MCF 10A (cell line): Measurements from ENCODE around the gene ST6GAL1. TPM values are rescaled to one million over a fixed set of nuclear protein-coding genes. Genes with fewer than 3 reads are reported as not detected.

Source experiments
- BruUV-seq: library from RNA; stranded (reverse); fragments of 400-500 nt; replicated peaks from 2 replicates; lab custom pipeline; 2021; lab: Mats Ljungman, UMichigan
- CTCF ChIA-PET: fragments of 300-600 bp; sonication (Branson Sonifier 250); formaldehyde crosslinking; extraction: SDS; loops from one replicate; lab custom pipeline; 2021; ENCODE audit warnings: antibody characterized with exemption, inconsistent platforms; lab: Yijun Ruan, JAX
- POLR2A ChIA-PET: fragments of 300-600, 350-650 bp; sonication (Branson Sonifier 250); formaldehyde crosslinking; extraction: SDS; loops from one replicate; lab custom pipeline; 2020; ENCODE audit warnings: antibody characterized with exemption, inconsistent platforms; lab: Yijun Ruan, JAX
- DNase-seq: peaks from one replicate; pipeline ENCODE4 v3.0.0-alpha.2; 2018; ENCODE audit not compliant: unreplicated experiment
- H3K27ac Mint-ChIP-seq: one replicate; pipeline ENCODE4 v1.8.0; 2022; ENCODE audit warnings: mild to moderate bottlenecking, low read depth, mixed read lengths; ENCODE audit not compliant: unreplicated experiment
- H3K27me3 Mint-ChIP-seq: one replicate; pipeline ENCODE4 v1.8.0; 2022; ENCODE audit warnings: mixed read lengths; ENCODE audit not compliant: insufficient read depth, unreplicated experiment
- H3K36me3 Mint-ChIP-seq: one replicate; pipeline ENCODE4 v1.8.0; 2022; ENCODE audit warnings: mild to moderate bottlenecking, moderate library complexity, mixed read lengths; ENCODE audit not compliant: insufficient read depth, unreplicated experiment
- H3K4me1 Mint-ChIP-seq: one replicate; pipeline ENCODE4 v1.8.0; 2022; ENCODE audit warnings: mixed read lengths; ENCODE audit not compliant: insufficient read depth, unreplicated experiment
- H3K4me3 Mint-ChIP-seq: one replicate; pipeline ENCODE4 v1.8.0; 2022; ENCODE audit warnings: mild to moderate bottlenecking, moderate library complexity, mixed read lengths; ENCODE audit not compliant: unreplicated experiment
- H3K9me3 Mint-ChIP-seq: one replicate; pipeline ENCODE4 v1.8.0; 2022; ENCODE audit warnings: mixed read lengths; ENCODE audit not compliant: unreplicated experiment
- intact Hi-C: fragments of 100-400 bp; cut with micrococcal nuclease; formaldehyde crosslinking; loops from 2 replicates; pipeline ENCODE4 v1.14.1; 2022
- total RNA-seq: library from RNA; stranded (reverse); gene quantifications from 2 replicates; pipeline ENCODE4 v1.2.3, GENCODE V29; 2022
- TF ChIP-seq, protein P1 (sequence below): fragments of 200-600 bp; IDR thresholded peaks from one replicate; pipeline ENCODE4 v1.8.0; 2022; ENCODE audit warnings: antibody characterized with exemption, mild to moderate bottlenecking; ENCODE audit not compliant: unreplicated experiment

ST6GAL1 gene
- total RNA-seq, 1 experiment from 2014 or later: 18.8 TPM

- CTCF ChIA-PET: interaction anchor here (1.6 kb wide), 1 partner anchor 81 kb away, joined by 5 read pairs; no protein-coding TSS in a partner anchor
- H3K36me3 Mint-ChIP-seq: peaks cover 10% of the 10 kb centered on the region
- no peaks in the 10 kb centered on the region for H3K27me3 Mint-ChIP-seq
- no peak overlapping the region for H3K27ac Mint-ChIP-seq
- BruUV-seq: no TSS peak
- H3K9me3 Mint-ChIP-seq: no peaks in the 10 kb centered on the region
- DNase-seq: no peak
- POLR2A ChIA-PET: no interaction called here
- TF ChIP-seq, protein P1, sequence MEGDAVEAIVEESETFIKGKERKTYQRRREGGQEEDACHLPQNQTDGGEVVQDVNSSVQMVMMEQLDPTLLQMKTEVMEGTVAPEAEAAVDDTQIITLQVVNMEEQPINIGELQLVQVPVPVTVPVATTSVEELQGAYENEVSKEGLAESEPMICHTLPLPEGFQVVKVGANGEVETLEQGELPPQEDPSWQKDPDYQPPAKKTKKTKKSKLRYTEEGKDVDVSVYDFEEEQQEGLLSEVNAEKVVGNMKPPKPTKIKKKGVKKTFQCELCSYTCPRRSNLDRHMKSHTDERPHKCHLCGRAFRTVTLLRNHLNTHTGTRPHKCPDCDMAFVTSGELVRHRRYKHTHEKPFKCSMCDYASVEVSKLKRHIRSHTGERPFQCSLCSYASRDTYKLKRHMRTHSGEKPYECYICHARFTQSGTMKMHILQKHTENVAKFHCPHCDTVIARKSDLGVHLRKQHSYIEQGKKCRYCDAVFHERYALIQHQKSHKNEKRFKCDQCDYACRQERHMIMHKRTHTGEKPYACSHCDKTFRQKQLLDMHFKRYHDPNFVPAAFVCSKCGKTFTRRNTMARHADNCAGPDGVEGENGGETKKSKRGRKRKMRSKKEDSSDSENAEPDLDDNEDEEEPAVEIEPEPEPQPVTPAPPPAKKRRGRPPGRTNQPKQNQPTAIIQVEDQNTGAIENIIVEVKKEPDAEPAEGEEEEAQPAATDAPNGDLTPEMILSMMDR: no peak
- no peak overlapping the region for H3K4me3 Mint-ChIP-seq
- intact Hi-C loops: no loop called here
- no peaks in the 10 kb centered on the region for H3K4me1 Mint-ChIP-seq
Measured at GRCh38 chr3:187031934-187032333, 101.6 kb downstream of the ST6GAL1 start.

DNA sequence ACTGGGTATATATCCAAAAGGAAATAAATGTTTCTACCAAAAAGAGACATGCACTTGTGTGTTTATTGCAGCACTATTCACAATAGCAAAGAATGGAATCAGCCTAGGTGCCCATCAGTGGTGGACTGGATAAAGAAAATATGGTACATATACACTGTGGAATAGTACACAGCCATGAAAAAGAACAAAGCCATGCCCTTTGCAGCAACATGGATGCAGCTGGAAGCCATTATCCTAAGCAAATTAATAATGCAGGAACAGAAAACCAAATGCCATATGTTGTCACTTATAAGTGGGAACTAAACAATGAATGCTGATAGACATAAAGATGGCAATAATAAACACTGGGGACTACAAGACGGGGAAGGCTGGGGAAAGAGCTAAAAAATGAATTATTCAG lies 106.1 kb downstream of the ST6GAL1 start:
- H3K9me3 Mint-ChIP-seq: no peaks in the 10 kb centered on the region
- H3K36me3 Mint-ChIP-seq: peaks cover 10% of the 10 kb centered on the region
- ChIA-PET CTCF (interaction anchor here (0.6 kb wide), 1 partner anchor 641 kb away, joined by 4 read pairs; no protein-coding TSS in a partner anchor), POLR2A (no interaction called here)
- H3K4me3 Mint-ChIP-seq: no peak overlapping the region
- H3K4me1 Mint-ChIP-seq: no peaks in the 10 kb centered on the region
- H3K27ac Mint-ChIP-seq: no peak overlapping the region
- intact Hi-C loops: no loop called here
- TF ChIP-seq, protein P1: no peak
- H3K27me3 Mint-ChIP-seq: no peaks in the 10 kb centered on the region
- BruUV-seq: no TSS peak
- DNase-seq: no peak

GRCh38 chr3:187039100-187039722 lies 108.9 kb downstream of the ST6GAL1 start:
- DNase-seq: no peak
- Mint-ChIP-seq H3K36me3 (peaks cover 13% of the 10 kb centered on the region), H3K27ac (no peak overlapping the region), H3K4me1 (peaks cover 9% of the 10 kb centered on the region), H3K27me3 (no peaks in the 10 kb centered on the region), H3K4me3 (no peak overlapping the region), H3K9me3 (no peaks in the 10 kb centered on the region)
- TF ChIP-seq, protein P1: no peak
- intact Hi-C loops: no loop called here
- BruUV-seq: no TSS peak
- CTCF ChIA-PET: interaction anchor here (0.7 kb wide), 1 partner anchor 190 kb away, joined by 3 read pairs; no protein-coding TSS in a partner anchor
- POLR2A ChIA-PET: no interaction called here

- H3K4me1 Mint-ChIP-seq: peaks cover 9% of the 10 kb centered on the region
- no peak overlapping the region for H3K4me3 Mint-ChIP-seq
- no peak overlapping the region for H3K27ac Mint-ChIP-seq
- CTCF ChIA-PET: interaction anchor here (0.7 kb wide), 1 partner anchor 191 kb away, joined by 3 read pairs; no protein-coding TSS in a partner anchor
- POLR2A ChIA-PET: no interaction called here
- BruUV-seq: no TSS peak
- no peaks in the 10 kb centered on the region for H3K9me3 Mint-ChIP-seq
- H3K27me3 Mint-ChIP-seq: no peaks in the 10 kb centered on the region
- intact Hi-C loops: no loop called here
- H3K36me3 Mint-ChIP-seq: peaks cover 6% of the 10 kb centered on the region
- DNase-seq: no peak
- TF ChIP-seq, protein P1: no peak
Measured at GRCh38 chr3:187039723-187040414, 109.5 kb downstream of the ST6GAL1 start.
